C4-2B (cell line): ENCODE results near the gene OTUD1.

Experiments used
- H3K27ac ChIP-seq: fragments of 450-650 bp; 2 replicates; pipeline ENCODE4 v1.5.1; 2017
- ZFX ChIP-seq: fragments of 450-650 bp; IDR thresholded peaks from 2 replicates; pipeline ENCODE4 v1.6.1; 2017
- TF ChIP-seq, protein P1 (sequence below): fragments of 450-650 bp; conservative IDR thresholded peaks from 2 replicates; pipeline ENCODE4 v1.5.1; 2017; ENCODE audit warnings: mild to moderate bottlenecking

OTUD1 gene

GRCh38 chr10:23403278-23403677, 35.6 kb upstream of the OTUD1 start:
- H3K27ac ChIP-seq = no peak overlapping the region
- no peak for TF ChIP-seq ZFX
- TF ChIP-seq, protein P1, sequence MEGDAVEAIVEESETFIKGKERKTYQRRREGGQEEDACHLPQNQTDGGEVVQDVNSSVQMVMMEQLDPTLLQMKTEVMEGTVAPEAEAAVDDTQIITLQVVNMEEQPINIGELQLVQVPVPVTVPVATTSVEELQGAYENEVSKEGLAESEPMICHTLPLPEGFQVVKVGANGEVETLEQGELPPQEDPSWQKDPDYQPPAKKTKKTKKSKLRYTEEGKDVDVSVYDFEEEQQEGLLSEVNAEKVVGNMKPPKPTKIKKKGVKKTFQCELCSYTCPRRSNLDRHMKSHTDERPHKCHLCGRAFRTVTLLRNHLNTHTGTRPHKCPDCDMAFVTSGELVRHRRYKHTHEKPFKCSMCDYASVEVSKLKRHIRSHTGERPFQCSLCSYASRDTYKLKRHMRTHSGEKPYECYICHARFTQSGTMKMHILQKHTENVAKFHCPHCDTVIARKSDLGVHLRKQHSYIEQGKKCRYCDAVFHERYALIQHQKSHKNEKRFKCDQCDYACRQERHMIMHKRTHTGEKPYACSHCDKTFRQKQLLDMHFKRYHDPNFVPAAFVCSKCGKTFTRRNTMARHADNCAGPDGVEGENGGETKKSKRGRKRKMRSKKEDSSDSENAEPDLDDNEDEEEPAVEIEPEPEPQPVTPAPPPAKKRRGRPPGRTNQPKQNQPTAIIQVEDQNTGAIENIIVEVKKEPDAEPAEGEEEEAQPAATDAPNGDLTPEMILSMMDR = no peak

GRCh38 chr10:23403719-23404118, 35.2 kb upstream of the OTUD1 start:
- no peak overlapping the region for H3K27ac ChIP-seq
- TF ChIP-seq, protein P1 = no peak
- TF ChIP-seq ZFX = no peak

GRCh38 chr10:23404461-23404980, 34.4 kb upstream of the OTUD1 start:
- H3K27ac ChIP-seq = no peak overlapping the region
- TF ChIP-seq ZFX = no peak
- TF ChIP-seq, protein P1 = no peak

DNA sequence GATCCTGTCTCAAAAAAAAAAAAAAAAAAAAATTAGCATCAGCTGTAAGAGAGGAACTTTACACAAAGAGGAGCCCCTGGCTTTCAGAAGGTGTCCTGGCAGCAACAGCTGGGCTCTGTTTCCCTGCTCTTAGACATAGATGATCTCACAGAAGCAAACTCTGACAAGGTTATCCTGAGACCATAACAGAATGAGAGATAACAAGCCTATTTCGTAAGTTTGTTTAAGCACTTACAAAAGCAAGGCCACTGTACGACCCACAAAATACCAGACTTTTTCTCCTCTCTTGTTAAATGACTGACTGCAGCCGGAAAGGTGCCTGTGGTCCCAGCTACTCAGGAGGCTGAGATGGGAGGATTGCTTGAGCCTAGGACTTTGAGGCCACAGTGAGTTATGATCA, 33.3 kb upstream of the OTUD1 start:
- TF ChIP-seq, protein P1 = no peak
- TF ChIP-seq ZFX = no peak
- no peak overlapping the region for H3K27ac ChIP-seq

- TF ChIP-seq, protein P1 = no peak
- no peak for TF ChIP-seq ZFX
- no peak overlapping the region for H3K27ac ChIP-seq
These were observed 32.5 kb upstream of the OTUD1 start for GRCh38 chr10:23406409-23406808.

DNA sequence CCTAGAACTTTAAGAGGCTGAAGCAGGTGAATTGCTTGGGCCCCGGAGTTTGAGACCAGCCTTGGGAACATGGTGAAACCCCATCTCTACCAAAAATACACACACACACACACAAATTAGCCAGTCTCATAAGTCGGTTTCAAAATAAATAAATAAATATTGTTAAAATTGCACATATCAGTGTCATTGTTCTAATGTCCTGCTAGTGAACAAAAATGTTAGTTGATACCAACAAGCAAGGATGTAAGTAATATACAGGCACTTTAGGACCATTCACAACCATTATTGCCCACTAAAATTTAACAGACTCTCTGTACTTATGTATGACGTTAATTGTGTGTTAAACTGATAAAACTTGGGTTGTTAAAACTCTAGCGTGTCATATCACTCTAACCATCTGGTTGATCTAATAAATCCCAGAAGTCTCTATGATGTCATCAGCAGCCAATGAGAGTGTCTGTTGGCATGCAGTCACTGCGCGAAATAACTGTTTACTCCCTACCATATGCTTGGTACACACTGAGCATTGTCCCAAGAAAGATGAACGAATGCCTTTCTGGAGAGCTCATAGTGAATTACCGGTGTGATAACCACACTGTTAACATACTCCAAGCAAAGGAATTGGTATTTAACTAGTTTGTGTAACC, 30.4 kb upstream of the OTUD1 start:
- no peak overlapping the region for H3K27ac ChIP-seq
- TF ChIP-seq, protein P1 = no peak
- TF ChIP-seq ZFX = no peak

- TF ChIP-seq ZFX = no peak
- TF ChIP-seq, protein P1 = no peak
- H3K27ac ChIP-seq = no peak overlapping the region
These were observed 26.7 kb upstream of the OTUD1 start for GRCh38 chr10:23412223-23412622.
